ENCODE results near the gene PPP2R5D.
"Not testable (repeated sequence)": the region's sequence is repeated elsewhere in the genome, so short reads cannot be mapped to it uniquely, and the experiment has no call there.

Gene PPP2R5D

GRCh38 chr6:42998205-42998604, 13.8 kb downstream of the PPP2R5D start:
- not testable (repeated sequence) for DNase-seq

GRCh38 chr6:43001843-43002242, 17.5 kb downstream of the PPP2R5D start:
- DNase-seq, result no peak

GRCh38 chr6:43005844-43006243, 21.5 kb downstream of the PPP2R5D start:
- no peak for DNase-seq

GRCh38 chr6:43006251-43006650, 21.9 kb downstream of the PPP2R5D start:
- no peak for DNase-seq

GRCh38 chr6:43007126-43007525, 22.8 kb downstream of the PPP2R5D start:
- DNase-seq, result no peak

- no peak for DNase-seq
Measured at GRCh38 chr6:43009124-43009523, 24.8 kb downstream of the PPP2R5D start.

GRCh38 chr6:43011207-43011606, 26.8 kb downstream of the PPP2R5D start:
- DNase-seq, result no peak

- no peak for DNase-seq
Measured at GRCh38 chr6:43012364-43012763, 28.0 kb downstream of the PPP2R5D start.

GRCh38 chr6:43013097-43013842, 28.9 kb downstream of the PPP2R5D start:
- no peak for DNase-seq

- DNase-seq, result peak; percentile 100
Measured at GRCh38 chr6:43013843-43014433, 29.6 kb downstream of the PPP2R5D start, which contains the start of the genes KLHDC3 and MEA1. Gene KLHDC3, plus strand, starts transcription at chr6:43014249. Its CDS starts 2,944 bp downstream, at chr6:43017193. Gene MEA1, minus strand, starts transcription at chr6:43013946. Its CDS starts 133 bp downstream, at chr6:43013813.

GRCh38 chr6:43014434-43014909, 30.1 kb downstream of the PPP2R5D start:
- DNase-seq, result no peak

GRCh38 chr6:43016176-43016942, 32.0 kb downstream of the PPP2R5D start:
- DNase-seq, result no peak

- DNase-seq, result no peak
Measured at GRCh38 chr6:43016943-43017334, 32.6 kb downstream of the PPP2R5D start.

GRCh38 chr6:43019152-43019551, 34.8 kb downstream of the PPP2R5D start:
- no peak for DNase-seq

- DNase-seq, result no peak
Measured at GRCh38 chr6:43020052-43020705, 35.8 kb downstream of the PPP2R5D start.

GRCh38 chr6:43020847-43021246, 36.5 kb downstream of the PPP2R5D start:
- DNase-seq, result no peak

- DNase-seq, result peak; percentile 68
Measured at GRCh38 chr6:43021270-43022047, 37.1 kb downstream of the PPP2R5D start, which contains the start of gene RRP36. Gene RRP36, plus strand, starts transcription at chr6:43021623. Its CDS starts 32 bp downstream, at chr6:43021655.

- DNase-seq, result no peak
Measured at GRCh38 chr6:43024436-43024835, 40.1 kb downstream of the PPP2R5D start.

GRCh38 chr6:43026365-43026764, 42.0 kb downstream of the PPP2R5D start:
- no peak for DNase-seq

GRCh38 chr6:43029120-43029519, 44.8 kb downstream of the PPP2R5D start:
- no peak for DNase-seq

GRCh38 chr6:43032326-43032725, 48.0 kb downstream of the PPP2R5D start:
- no peak for DNase-seq

Data from NCI-H1105 (cell line).